HG03135 (cell line): ENCODE data around the gene NMRAL1.

ENCODE experiments used
- ATAC-seq: cut with Tn5 transposase; IDR thresholded peaks from one replicate; pipeline ENCODE4 v1.9.1; 2021; ENCODE audit warnings: mild to moderate bottlenecking, moderate library complexity; ENCODE audit not compliant: unreplicated experiment

Gene NMRAL1

GRCh38 chr16:4426722-4427372 is 47.6 kb downstream of the NMRAL1 start:
- ATAC-seq = no peak

- peak; percentile 26 for ATAC-seq
Observed at GRCh38 chr16:4426021-4426684, 48.3 kb downstream of the NMRAL1 start.

- peak; percentile 86 for ATAC-seq
Observed at GRCh38 chr16:4425378-4426020, 48.9 kb downstream of the NMRAL1 start, which contains the start of gene DNAJA3. Gene DNAJA3 (plus strand): TSS chr16:4425868. CDS start chr16:4425882, 14 bp downstream.

- ATAC-seq = no peak
Observed at GRCh38 chr16:4420505-4421105, 53.8 kb downstream of the NMRAL1 start.

- no peak for ATAC-seq
Observed at GRCh38 chr16:4419402-4419959, 54.9 kb downstream of the NMRAL1 start.

GRCh38 chr16:4416200-4417032 is 58.0 kb downstream of the NMRAL1 start, which contains the start of gene CORO7:
Gene CORO7 (minus strand): TSS chr16:4416596. CDS start chr16:4416518, 78 bp downstream.
- peak; percentile 51 for ATAC-seq

- peak; percentile 18 for ATAC-seq
Observed at GRCh38 chr16:4415538-4416199, 58.8 kb downstream of the NMRAL1 start.

GRCh38 chr16:4414187-4414917 is 60.1 kb downstream of the NMRAL1 start:
- ATAC-seq = peak; percentile 51

GRCh38 chr16:4412854-4413253 is 61.6 kb downstream of the NMRAL1 start:
- ATAC-seq = no peak

- ATAC-seq = no peak
Observed at GRCh38 chr16:4412159-4412558, 62.3 kb downstream of the NMRAL1 start.
